NCI-H748 (cell line): ENCODE measurements around the gene DYRK1A.
A peak's percentile ranks its signal among the peaks of the same experiment; 100 is the strongest.

Source experiments
- DNase-seq: peaks from one replicate; lab custom pipeline; 2025; ENCODE audit not compliant: unreplicated experiment; lab: John Stamatoyannopoulos, UW

Gene DYRK1A

DNA sequence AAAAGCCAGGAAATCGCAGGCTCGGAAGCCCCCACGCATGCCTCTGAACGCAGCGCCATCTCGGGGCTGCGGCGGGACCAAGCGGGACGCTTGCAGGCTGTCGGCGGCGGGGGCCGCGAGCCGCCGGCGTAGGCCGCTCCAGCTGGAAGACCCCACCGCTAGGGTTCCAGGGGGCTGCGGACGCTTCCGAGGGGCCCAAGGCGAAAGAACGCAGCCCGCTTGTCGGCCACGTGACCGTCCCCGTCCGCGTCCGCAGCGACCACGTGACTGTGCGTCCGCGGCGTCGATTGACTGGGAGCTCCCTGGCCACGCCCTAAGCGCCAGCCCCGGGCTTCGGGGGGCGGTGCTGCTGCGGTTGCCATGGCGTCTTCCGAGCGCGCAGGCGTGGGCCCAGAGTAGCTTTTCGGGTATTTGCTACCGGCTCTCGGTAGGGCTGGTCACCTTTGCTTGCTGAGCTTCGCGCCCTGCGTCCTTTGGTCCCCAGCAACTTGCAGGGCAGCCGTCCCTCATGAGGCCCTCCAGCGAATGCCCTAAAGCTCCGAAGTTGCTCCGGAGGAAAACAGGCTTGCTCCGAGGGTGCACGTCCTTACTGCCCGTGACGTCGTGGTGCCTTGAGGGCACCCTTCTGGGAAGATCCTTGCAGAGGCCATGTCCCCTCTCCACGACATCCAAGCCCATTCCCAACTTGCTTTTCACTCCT, 197.2 kb downstream of the DYRK1A start:
- peak; percentile 97 for DNase-seq

DNA sequence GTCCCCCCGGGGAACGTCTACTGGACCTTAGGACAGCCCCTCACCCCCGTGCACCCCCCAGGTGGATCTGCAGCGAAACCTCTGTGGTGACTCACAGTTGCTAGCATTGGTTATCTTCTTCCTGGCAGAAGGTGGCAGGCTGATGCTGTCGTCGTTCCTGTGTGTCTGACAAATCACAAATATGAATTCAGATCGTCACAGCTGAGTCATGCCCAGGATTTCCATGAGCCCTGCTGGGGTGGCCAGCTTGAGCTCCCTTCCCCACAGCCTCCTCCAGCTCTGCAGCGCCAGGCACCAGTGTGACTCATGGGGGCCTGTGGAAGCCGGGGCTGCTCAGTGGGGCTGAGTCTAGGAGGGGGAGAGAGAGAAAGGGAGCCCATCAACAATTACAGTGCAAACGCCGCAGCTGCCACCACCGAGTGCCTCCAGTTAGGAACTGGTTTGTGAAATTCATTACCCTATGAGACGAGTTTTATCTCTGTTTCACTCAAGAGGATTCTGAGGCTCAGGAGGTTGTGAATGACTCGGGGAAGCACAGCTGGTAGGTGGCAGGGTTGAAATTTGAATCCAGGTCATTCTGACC, 197.9 kb downstream of the DYRK1A start:
- DNase-seq, result peak; percentile 84

DNA sequence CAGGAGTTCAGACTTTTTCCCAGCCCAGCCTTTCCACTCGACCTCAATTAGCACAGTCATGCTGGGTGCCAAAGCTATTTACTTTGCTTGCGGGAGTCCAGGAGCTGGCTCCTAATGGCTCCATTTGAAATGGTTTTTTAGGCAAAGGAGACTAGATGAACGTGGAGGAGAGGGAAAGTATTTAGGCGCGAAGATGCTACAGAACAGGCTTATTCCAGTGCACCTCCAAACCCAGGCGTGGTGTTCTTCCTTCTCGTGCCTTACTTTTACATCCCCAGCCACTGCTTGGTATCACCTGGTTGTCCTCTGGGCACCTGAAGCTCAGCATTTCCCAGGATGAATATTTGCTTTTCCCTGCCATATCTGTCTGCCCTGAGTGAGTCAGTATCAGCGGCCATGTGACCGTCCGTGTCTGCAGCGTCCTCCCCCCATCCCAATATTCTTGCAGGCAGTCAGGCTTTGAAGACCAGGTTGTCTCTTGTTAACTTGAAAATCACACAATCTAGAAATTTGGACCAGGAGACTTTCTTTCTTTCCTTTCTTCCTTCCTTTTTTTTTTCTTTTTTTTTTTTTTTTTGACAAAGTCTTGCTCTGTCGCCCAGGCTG, 198.5 kb downstream of the DYRK1A start:
- DNase-seq, result peak; percentile 84

DNA sequence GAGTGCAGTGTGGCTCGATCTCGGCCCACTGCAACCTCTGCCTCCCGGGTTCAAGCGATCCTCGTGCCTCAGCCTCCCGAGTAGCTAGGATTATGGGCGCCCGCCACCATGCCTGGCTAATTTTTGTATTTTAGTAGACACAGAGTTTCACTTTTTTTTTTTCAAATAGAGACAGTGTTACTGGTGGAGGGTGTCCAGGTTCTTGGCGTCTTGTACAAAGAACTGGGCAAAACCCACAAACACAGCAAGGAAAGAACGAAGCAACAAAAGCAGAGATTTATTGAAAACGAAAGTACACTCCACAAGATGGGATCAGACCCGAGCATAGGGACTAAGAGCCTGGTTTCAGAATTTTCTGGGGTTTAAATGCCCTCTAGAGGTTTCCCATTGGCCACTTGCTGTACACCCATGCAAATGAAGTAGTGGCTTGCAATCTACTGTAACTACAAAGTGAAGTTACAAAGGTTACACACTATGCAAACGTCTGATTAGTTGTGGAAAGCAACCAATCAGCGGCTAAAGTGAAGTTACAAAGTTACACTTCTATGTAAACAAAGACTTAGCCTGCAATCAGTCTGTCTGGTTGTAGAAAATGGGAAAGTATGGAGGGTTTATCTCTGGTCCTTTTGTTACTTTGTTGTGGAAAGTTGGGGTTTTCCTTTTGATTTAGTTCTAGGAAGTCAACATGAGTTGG, 199.1 kb downstream of the DYRK1A start:
- no peak for DNase-seq

DNA sequence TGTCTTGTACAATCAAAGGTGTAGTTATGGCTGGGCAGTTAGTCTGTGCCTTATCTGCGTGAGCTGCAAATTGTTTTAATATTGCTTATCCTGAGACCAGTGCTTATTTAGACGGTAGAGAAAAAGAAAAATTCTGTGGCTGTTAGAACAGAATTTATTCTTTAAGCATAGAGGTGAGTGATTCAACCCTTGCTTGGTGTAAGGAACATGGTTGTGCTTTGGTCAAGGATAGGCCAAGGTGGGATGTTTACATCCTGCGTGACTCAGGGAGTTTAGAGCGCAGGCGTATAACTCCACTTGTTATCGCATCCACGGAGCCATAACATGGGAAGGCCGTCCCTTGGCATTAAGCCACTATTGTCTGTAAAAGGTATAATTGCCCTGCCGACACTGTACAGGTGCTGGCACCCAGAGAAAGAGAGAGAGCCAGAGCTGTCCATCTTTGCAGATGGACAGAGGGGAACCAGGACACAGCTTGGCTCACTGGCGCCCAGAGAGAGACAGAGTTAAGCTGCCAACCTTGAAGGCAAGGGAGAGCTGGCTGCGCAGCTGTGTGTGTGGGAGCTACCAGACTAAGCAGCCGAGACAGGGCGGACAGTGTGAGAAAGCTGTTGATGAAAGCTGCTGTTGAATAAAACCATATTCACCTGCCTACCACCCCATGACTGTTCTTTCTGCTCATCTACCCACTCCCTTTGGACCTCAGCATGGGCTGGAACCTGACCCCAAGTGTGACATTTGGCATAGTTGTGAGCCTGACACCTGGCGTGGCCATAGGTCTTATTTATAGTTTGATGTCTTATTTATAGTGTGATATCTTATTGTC, 200.4 kb downstream of the DYRK1A start:
- no peak for DNase-seq

DNA sequence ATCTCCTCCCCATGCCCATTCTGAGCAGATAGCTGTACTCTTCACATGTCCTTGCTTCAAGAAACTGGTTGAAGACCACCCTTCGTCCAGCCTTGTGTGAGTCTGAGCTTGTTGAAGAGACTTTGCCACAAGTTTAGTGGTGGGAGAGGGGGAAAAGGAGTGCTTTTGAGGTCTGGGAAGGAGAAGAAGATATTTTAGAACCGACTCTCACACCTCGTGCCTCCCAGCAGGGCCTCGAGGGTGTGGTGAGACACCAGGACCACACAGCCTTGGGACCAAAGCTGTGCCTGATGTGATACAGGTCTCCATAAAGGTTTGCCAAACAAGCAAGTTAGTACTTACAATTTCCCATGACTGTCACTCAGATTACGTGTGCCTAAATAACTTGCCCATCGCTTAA, 201.8 kb downstream of the DYRK1A start:
- no peak for DNase-seq

DNA sequence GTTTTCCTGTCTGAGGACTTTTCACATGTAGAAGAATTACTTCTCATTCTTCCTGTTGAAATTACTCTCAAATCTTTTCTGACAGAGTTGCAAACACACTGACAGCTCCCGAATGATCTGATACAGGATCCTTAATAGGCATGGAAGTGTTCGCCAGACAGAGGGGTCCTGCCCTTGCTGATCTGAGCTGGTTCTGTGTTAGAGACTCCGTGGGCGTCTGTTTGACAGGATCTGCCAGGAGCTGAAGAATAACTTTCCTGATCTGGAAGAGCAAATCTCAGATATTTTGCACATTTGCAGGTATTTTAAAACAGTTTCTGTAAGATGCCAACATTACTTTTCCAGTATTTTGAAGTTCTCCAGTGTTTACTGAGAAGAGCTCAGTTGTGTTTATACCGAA, 202.3 kb downstream of the DYRK1A start:
- DNase-seq, result no peak

DNA sequence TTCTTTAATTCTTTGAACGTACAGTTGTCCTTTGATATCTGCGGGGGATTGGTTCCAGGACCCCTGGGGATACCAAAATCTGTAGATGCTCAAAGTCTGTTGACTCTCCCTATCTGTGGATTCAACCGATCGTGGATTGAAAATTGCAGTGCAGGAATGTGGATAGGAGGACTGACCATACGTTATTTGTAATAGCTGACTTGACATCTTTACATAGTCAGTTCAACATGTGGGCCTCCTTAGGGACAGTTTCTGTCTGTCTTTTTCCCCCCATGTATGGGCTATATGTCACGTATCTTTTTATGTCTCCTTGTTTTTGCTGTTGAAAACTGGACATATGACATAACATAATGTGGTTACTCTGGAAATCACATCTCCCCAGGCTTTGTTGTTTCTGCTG, 204.9 kb downstream of the DYRK1A start:
- no peak for DNase-seq

DNA sequence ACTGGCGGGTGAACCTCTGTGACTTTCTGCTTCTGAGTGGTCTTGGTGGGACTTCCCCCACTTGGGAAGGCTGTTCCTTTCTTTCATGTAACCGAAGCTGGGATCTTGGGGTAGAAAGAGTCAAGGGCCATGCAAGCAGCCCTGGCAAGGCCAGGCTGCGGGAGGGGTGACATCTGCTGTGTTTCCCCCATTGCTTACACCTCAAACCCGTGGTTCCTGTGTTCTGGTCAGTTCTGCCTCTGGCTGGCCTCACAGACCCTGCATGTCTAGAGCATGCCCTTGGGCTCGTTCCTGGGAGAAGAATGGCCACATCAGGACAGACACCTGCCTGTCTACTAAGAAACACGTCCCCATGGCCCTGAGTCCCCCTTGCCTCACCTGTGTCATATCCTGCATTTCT, 207.7 kb downstream of the DYRK1A start:
- DNase-seq, result no peak

DNA sequence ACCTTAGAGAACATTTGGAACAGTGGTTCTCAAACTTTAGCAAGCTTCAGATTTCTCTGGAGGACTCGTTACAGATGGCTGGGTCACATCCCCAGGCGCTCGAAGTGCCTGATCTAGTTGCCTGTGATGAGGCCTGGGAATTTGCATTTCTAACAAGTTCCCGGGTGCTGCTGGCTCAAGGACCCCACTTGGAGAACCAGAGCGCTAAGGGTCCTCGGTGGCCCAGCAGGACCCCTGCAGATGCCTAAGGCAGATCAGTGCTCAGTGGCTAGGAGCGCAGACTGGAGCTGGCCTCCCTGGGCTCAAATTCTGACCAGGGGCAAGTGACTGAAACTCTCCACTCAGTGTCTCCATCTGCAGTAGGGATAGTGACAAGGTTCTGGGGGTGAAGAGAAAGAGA, 208.2 kb downstream of the DYRK1A start:
- DNase-seq, result no peak

DNA sequence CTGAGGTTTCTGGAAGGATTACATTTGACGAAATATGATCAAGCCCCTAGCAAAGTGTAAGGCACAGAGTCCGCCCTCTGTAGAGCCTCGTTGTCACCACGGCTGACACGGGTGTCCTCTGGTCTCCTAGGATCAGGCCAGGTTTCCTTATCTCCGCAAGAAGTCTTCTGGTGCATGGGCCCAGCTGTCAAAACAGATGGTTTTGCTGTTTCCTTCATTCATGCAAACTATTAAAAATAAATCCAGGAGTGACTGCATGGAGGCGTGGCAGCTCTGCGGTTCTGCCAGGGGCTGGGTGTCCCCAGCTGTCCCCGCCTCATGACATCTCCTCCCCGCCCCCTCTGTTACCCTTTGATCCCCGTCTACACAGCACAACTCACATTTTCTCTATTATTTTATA, 209.0 kb downstream of the DYRK1A start:
- DNase-seq, result no peak
